A549 (cell line): ENCODE data around the gene SV2A. TPM values are rescaled to one million over a fixed set of nuclear protein-coding genes. Genes with fewer than 3 reads are reported as not detected.

Source experiments
- ATAC-seq, 2 experiments: fragments of 200-7000 bp in 1 of 2; fragments of >200 bp in 1 of 2; cut with Nextera tagmentation in 1 of 2; cut with Tn5 transposase in 1 of 2; 3 replicates each; pipeline versions ENCODE4 v1.8.0 to v1.9.1; 2018 to 2020; ENCODE audit warnings: mild to moderate bottlenecking in 1 of 2, moderate library complexity in 1 of 2
- CTCF ChIA-PET: fragments of 300-600 bp; sonication (Branson Sonifier 250); formaldehyde crosslinking; extraction: SDS; loops from one replicate; lab custom pipeline; 2021; ENCODE audit warnings: antibody characterized with exemption, inconsistent platforms; lab: Yijun Ruan, JAX
- POLR2A ChIA-PET: fragments of 350-600 bp; formaldehyde crosslinking; extraction: SDS; loops from one replicate; lab custom pipeline; 2021; ENCODE audit warnings: antibody characterized with exemption, inconsistent platforms; lab: Yijun Ruan, JAX
- DNase-seq, 2 experiments: peaks; one replicate each; pipeline versions ENCODE4 v3.0.0 to v3.0.0-alpha.2; 2011 to 2016; ENCODE audit warnings: low read depth in 1 of 2, low spot score in 1 of 2
- FAIRE-seq: peaks from 2 replicates; lab custom pipeline; 2011; peaks lifted over from hg19 to GRCh38; lab: Jason Lieb, UNC
- H3K27ac ChIP-seq, 2 experiments: fragments of >200 bp; sonication (Bioruptor Twin); formaldehyde crosslinking; 3 replicates each; pipeline ENCODE4 v1.5.1; 2016 to 2017
- H3K4me1 ChIP-seq: fragments of >200 bp; sonication (Bioruptor Twin); formaldehyde crosslinking; 3 replicates; pipeline ENCODE4 v1.6.1; 2016
- H3K4me2 ChIP-seq: fragments of >200 bp; sonication (Bioruptor Twin); formaldehyde crosslinking; 3 replicates; pipeline ENCODE4 v1.6.1; 2016
- H3K4me3 ChIP-seq: fragments of >200 bp; sonication (Bioruptor Twin); formaldehyde crosslinking; 3 replicates; pipeline ENCODE4 v1.5.1; 2016
- H3K9me3 ChIP-seq: fragments of >200 bp; sonication (Bioruptor Twin); formaldehyde crosslinking; 3 replicates; pipeline ENCODE4 v1.6.1; 2016
- ATOH8 ChIP-seq: fragments of 250-450 bp; sonication (Bioruptor Pico); IDR thresholded peaks from 2 replicates; pipeline ENCODE4 v1.5.0; 2020; ENCODE audit warnings: low read depth, mild to moderate bottlenecking, moderate library complexity
- BHLHE40 ChIP-seq: IDR thresholded peaks from 2 replicates; pipeline ENCODE4 v1.6.1; 2012; ENCODE audit warnings: low read depth, low read length, inconsistent platforms
- CHD4 ChIP-seq: fragments of 200-600 bp; sonication (generic); IDR thresholded peaks from 2 replicates; pipeline ENCODE4 v1.6.1; 2016; ENCODE audit warnings: antibody characterized with exemption, mild to moderate bottlenecking, borderline replicate concordance
- EHMT2 ChIP-seq: fragments of 200-600 bp; sonication (generic); IDR thresholded peaks from 2 replicates; pipeline ENCODE4 v1.6.1; 2016; ENCODE audit warnings: antibody characterized with exemption, low read depth, mild to moderate bottlenecking, moderate library complexity
- FOSL2 ChIP-seq, 2 experiments: fragments of 450-650 bp in 1 of 2; fragments of >200 bp in 1 of 2; sonication (Bioruptor Twin) in 1 of 2; formaldehyde crosslinking; IDR thresholded peaks; 2 replicates each; pipeline versions ENCODE4 v1.5.0 to v1.6.1; 2016 to 2020; ENCODE audit warnings: mild to moderate bottlenecking in 1 of 2, moderate library complexity in 1 of 2
- HES2 ChIP-seq: fragments of >200 bp; sonication (Bioruptor Twin); formaldehyde crosslinking; IDR thresholded peaks from 2 replicates; pipeline ENCODE4 v1.6.1; 2016
- HEYL ChIP-seq: fragments of 250-450 bp; sonication (Bioruptor Pico); IDR thresholded peaks from 2 replicates; pipeline ENCODE4 v1.8.0; 2021; ENCODE audit warnings: mild to moderate bottlenecking, moderate library complexity
- JUNB ChIP-seq: fragments of >200 bp; sonication (Bioruptor Twin); formaldehyde crosslinking; IDR thresholded peaks from 2 replicates; pipeline ENCODE4 v1.6.1; 2016
- MAX ChIP-seq: IDR thresholded peaks from 2 replicates; pipeline ENCODE4 v1.6.1; 2012
- MAZ ChIP-seq: fragments of 150-350 bp; IDR thresholded peaks from 2 replicates; pipeline ENCODE4 v1.6.1; 2014; ENCODE audit warnings: antibody characterized with exemption, low read depth, low read length, borderline replicate concordance
- NR3C1 ChIP-seq: fragments of >200 bp; sonication (Bioruptor Twin); formaldehyde crosslinking; IDR thresholded peaks from 3 replicates; pipeline ENCODE4 v1.6.1; 2017
- PHF8 ChIP-seq: fragments of 200-600 bp; sonication (generic); IDR thresholded peaks from 2 replicates; pipeline ENCODE4 v1.6.1; 2016; ENCODE audit warnings: low read depth, mild to moderate bottlenecking, antibody characterized with exemption, moderate library complexity, borderline replicate concordance
- POLR2A ChIP-seq: IDR thresholded peaks from 2 replicates; pipeline ENCODE4 v1.6.1; 2012; ENCODE audit warnings: mild to moderate bottlenecking, low read length
- POLR2AphosphoS2 ChIP-seq: conservative IDR thresholded peaks from 2 replicates; pipeline ENCODE4 v1.6.1; 2012; ENCODE audit warnings: low read length, improper control_type of control experiment, inconsistent platforms
- RARB ChIP-seq: fragments of 250-450 bp; sonication (Bioruptor Pico); IDR thresholded peaks from 2 replicates; pipeline ENCODE4 v1.8.0; 2021; ENCODE audit warnings: mild to moderate bottlenecking, moderate library complexity
- RCOR1 ChIP-seq: fragments of 150-350 bp; IDR thresholded peaks from 2 replicates; pipeline ENCODE4 v1.6.1; 2014; ENCODE audit warnings: antibody characterized with exemption, low read length, low read depth
- SMC3 ChIP-seq: fragments of >200 bp; sonication (Bioruptor Twin); formaldehyde crosslinking; IDR thresholded peaks from 3 replicates; pipeline ENCODE4 v1.6.1; 2018; ENCODE audit warnings: inconsistent platforms
- SREBF2 ChIP-seq: fragments of 450-650 bp; IDR thresholded peaks from 2 replicates; pipeline ENCODE4 v1.6.1; 2014; ENCODE audit warnings: mild to moderate bottlenecking, moderate library complexity
- ZC3H11A ChIP-seq: fragments of 450-650 bp; IDR thresholded peaks from 2 replicates; pipeline ENCODE4 v1.6.1; 2014; ENCODE audit warnings: antibody characterized with exemption, mild to moderate bottlenecking
- ZFP36 ChIP-seq: fragments of 450-650 bp; IDR thresholded peaks from 2 replicates; pipeline ENCODE4 v1.6.1; 2014; ENCODE audit warnings: borderline replicate concordance; ENCODE audit not compliant: partially characterized antibody
- ZSCAN20 ChIP-seq: fragments of 250-450 bp; sonication (Bioruptor Pico); IDR thresholded peaks from 2 replicates; pipeline ENCODE4 v1.8.0; 2022; ENCODE audit warnings: mild to moderate bottlenecking, moderate library complexity
- WGBS: methylation state at CpG from one replicate; pipeline ENCODE4 v1.1.6; 2017; ENCODE audit errors: missing lambda C conversion rate; 5-methylcytosine and 5-hydroxymethylcytosine counted together
- polyA plus RNA-seq, 4 experiments: library from polyadenylated mRNA; depleted of rRNA in 3 of 4; stranded (reverse); fragments of >200 nt; fragmentation: RNase III in 1 of 4; extraction: RNeasy Plus Mini Kit Qiagen cat#74134 plus additional on column Dnase treatment in 1 of 4; gene quantifications; 2 replicates in 3 of 4; 3 replicates in 1 of 4; pipeline ENCODE4 v1.2.3, GENCODE V29; 2011 to 2017
- TF ChIP-seq, protein P1 (sequence below): fragments of 250-450 bp; sonication (Bioruptor Pico); IDR thresholded peaks from 2 replicates; pipeline ENCODE4 v1.5.0; 2021; ENCODE audit warnings: mild to moderate bottlenecking, moderate library complexity, borderline replicate concordance
- TF ChIP-seq, protein P2 (sequence below): fragments of >200 bp; sonication (Bioruptor Twin); formaldehyde crosslinking; IDR thresholded peaks from 3 replicates; pipeline ENCODE4 v1.5.1; 2016
- TF ChIP-seq, protein P3 (sequence below): IDR thresholded peaks from 2 replicates; pipeline ENCODE4 v1.6.1; 2012; ENCODE audit warnings: low read depth, borderline replicate concordance

Gene SV2A
- polyA plus RNA-seq, 2 of the 4 experiments (the other 2 are of a cell fraction), result 0.05 to 0.13 TPM

- Histone ChIP-seq H3K27ac (no peak overlapping the region), H3K4me2 (no peak overlapping the region), H3K4me3 (no peak overlapping the region), H3K4me1 (no peaks in the 10 kb centered on the region), H3K9me3 (no peaks in the 10 kb centered on the region)
- ChIA-PET POLR2A (no interaction called here), CTCF (interaction anchor here (0.6 to 1.2 kb wide), 4 partner anchors 10 to 346 kb away, joined by 3 read pairs; no protein-coding TSS in a partner anchor)
- no peak for TF ChIP-seq ZC3H11A
- TF ChIP-seq, protein P1, sequence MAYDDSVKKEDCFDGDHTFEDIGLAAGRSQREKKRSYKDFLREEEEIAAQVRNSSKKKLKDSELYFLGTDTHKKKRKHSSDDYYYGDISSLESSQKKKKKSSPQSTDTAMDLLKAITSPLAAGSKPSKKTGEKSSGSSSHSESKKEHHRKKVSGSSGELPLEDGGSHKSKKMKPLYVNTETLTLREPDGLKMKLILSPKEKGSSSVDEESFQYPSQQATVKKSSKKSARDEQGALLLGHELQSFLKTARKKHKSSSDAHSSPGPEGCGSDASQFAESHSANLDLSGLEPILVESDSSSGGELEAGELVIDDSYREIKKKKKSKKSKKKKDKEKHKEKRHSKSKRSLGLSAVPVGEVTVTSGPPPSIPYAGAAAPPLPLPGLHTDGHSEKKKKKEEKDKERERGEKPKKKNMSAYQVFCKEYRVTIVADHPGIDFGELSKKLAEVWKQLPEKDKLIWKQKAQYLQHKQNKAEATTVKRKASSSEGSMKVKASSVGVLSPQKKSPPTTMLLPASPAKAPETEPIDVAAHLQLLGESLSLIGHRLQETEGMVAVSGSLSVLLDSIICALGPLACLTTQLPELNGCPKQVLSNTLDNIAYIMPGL (CRISPR knock-in tag), result no peak
- no peak for TF ChIP-seq SREBF2
- TF ChIP-seq RCOR1, result no peak
- TF ChIP-seq HES2, result no peak
- TF ChIP-seq POLR2AphosphoS2, result no peak
- no peak for TF ChIP-seq JUNB
- TF ChIP-seq BHLHE40, result no peak
- TF ChIP-seq HEYL (CRISPR knock-in tag), result no peak
- TF ChIP-seq SMC3, result no peak
- TF ChIP-seq PHF8, result no peak
- TF ChIP-seq ATOH8, result no peak
- TF ChIP-seq, protein P2, sequence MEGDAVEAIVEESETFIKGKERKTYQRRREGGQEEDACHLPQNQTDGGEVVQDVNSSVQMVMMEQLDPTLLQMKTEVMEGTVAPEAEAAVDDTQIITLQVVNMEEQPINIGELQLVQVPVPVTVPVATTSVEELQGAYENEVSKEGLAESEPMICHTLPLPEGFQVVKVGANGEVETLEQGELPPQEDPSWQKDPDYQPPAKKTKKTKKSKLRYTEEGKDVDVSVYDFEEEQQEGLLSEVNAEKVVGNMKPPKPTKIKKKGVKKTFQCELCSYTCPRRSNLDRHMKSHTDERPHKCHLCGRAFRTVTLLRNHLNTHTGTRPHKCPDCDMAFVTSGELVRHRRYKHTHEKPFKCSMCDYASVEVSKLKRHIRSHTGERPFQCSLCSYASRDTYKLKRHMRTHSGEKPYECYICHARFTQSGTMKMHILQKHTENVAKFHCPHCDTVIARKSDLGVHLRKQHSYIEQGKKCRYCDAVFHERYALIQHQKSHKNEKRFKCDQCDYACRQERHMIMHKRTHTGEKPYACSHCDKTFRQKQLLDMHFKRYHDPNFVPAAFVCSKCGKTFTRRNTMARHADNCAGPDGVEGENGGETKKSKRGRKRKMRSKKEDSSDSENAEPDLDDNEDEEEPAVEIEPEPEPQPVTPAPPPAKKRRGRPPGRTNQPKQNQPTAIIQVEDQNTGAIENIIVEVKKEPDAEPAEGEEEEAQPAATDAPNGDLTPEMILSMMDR, result no peak
- no peak for TF ChIP-seq CHD4
- no peak for TF ChIP-seq ZSCAN20 (CRISPR knock-in tag)
- TF ChIP-seq, protein P3, sequence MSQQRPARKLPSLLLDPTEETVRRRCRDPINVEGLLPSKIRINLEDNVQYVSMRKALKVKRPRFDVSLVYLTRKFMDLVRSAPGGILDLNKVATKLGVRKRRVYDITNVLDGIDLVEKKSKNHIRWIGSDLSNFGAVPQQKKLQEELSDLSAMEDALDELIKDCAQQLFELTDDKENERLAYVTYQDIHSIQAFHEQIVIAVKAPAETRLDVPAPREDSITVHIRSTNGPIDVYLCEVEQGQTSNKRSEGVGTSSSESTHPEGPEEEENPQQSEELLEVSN, result no peak
- no peak for TF ChIP-seq FOSL2 (IDR thresholded peaks at IDR 0.05)
- TF ChIP-seq FOSL2 (CRISPR knock-in tag; IDR thresholded peaks at IDR 0.05), result no peak
- ATAC-seq (no peak), DNase-seq (no peak), FAIRE-seq (no peak)
- 27% methylated on average over 1 of the region's 1 CpG for WGBS
Measured at GRCh38 chr1:149914545-149914944, 3.1 kb downstream of the SV2A start.

- ATAC-seq, result no peak
- CTCF ChIA-PET, result interaction anchor here (2.8 kb wide), 1 partner anchor 18 kb away, joined by 10 read pairs; a partner anchor contains a TSS
- Histone ChIP-seq H3K9me3 (no peaks in the 10 kb centered on the region), H3K27ac (no peak overlapping the region), H3K4me1 (no peaks in the 10 kb centered on the region), H3K4me2 (no peak overlapping the region), H3K4me3 (no peak overlapping the region)
- TF ChIP-seq MAX (no peak), SREBF2 (no peak), EHMT2 (no peak), RARB (CRISPR knock-in tag) (no peak), RCOR1 (no peak), ZFP36 (no peak), POLR2A (no peak), MAZ (no peak), NR3C1 (no peak), ZSCAN20 (CRISPR knock-in tag) (no peak)
- DNase-seq, result no peak
- POLR2A ChIA-PET, result no interaction called here
- 76% methylated on average over 10 of the region's 10 CpGs for WGBS
- no peak for FAIRE-seq
Measured at GRCh38 chr1:149906570-149907075, 11.0 kb downstream of the SV2A start.
